B cell (primary cell): ENCODE data around the gene ZNF142. TPM values are rescaled to one million over a fixed set of nuclear protein-coding genes. Genes with fewer than 3 reads are reported as not detected.

Experiments used
- ATAC-seq: fragments of 200-7000 bp; cut with Tn5 transposase; one replicate; pipeline ENCODE4 v1.10.0; 2021; ENCODE audit warnings: low read depth, mild to moderate bottlenecking, moderate number of reproducible peaks, moderate library complexity
- CTCF ChIA-PET: fragments of 350-600 bp; sonication (Branson Sonifier 250); formaldehyde crosslinking; loops from one replicate; lab custom pipeline; 2021; ENCODE audit warnings: antibody characterized with exemption, inconsistent platforms; lab: Charles Lee
- POLR2A ChIA-PET: fragments of 350-600 bp; sonication (Branson Sonifier 250); formaldehyde crosslinking; loops from one replicate; lab custom pipeline; 2021; ENCODE audit warnings: antibody characterized with exemption; lab: Charles Lee
- DNase-seq: peaks from one replicate; pipeline ENCODE4 v3.0.0; 2013
- H2AFZ ChIP-seq: 2 replicates; pipeline ENCODE4 v1.6.1; 2012; ENCODE audit warnings: mild to moderate bottlenecking, low read depth, low read length; ENCODE audit not compliant: insufficient read depth, poor library complexity, severe bottlenecking
- H3K27ac ChIP-seq, 2 donors: 1 replicate in 1 of 2; 2 replicates in 1 of 2; pipeline ENCODE4 v1.5.1; 2012 to 2013; ENCODE audit warnings: low read length in 2 of 2, mild to moderate bottlenecking in 2 of 2, moderate library complexity in 1 of 2
- H3K27me3 ChIP-seq, 4 experiments: fragments of 200-600 bp in 1 of 4; sonication (generic) in 1 of 4; replicated peaks in 1 of 4; 1 replicate in 2 of 4; 2 replicates in 2 of 4; pipeline versions ENCODE4 v1.6.1 to v1.7.0; 2013 to 2016; ENCODE audit warnings: low read length in 3 of 4, mild to moderate bottlenecking in 2 of 4, mixed read lengths in 1 of 4, moderate library complexity in 1 of 4; ENCODE audit not compliant: insufficient read depth in 4 of 4, control insufficient read depth in 3 of 4; ENCODE audit errors: control extremely low read depth in 1 of 4
- H3K36me3 ChIP-seq, 2 experiments: replicated peaks in 1 of 2; 1 replicate in 1 of 2; 2 replicates in 1 of 2; pipeline versions ENCODE4 v1.6.1 to v1.7.1; 2013; ENCODE audit warnings: low read length in 1 of 2; ENCODE audit not compliant: insufficient read depth in 2 of 2, control insufficient read depth in 1 of 2; ENCODE audit errors: control extremely low read depth in 1 of 2, extremely low read depth in 1 of 2
- H3K4me1 ChIP-seq, 2 donors: fragments of 200-600 bp in 1 of 2; sonication (generic) in 1 of 2; 1 replicate in 1 of 2; 2 replicates in 1 of 2; pipeline versions ENCODE4 v1.5.1 to v1.6.1; 2013 to 2017; ENCODE audit warnings: low read length in 2 of 2; ENCODE audit not compliant: control insufficient read depth in 2 of 2, insufficient read depth in 2 of 2
- H3K4me2 ChIP-seq: replicated peaks from 2 replicates; pipeline ENCODE3; 2012; ENCODE audit warnings: mild to moderate bottlenecking, low read depth, low read length; ENCODE audit not compliant: poor library complexity, severe bottlenecking
- H3K4me3 ChIP-seq, 5 experiments: fragments of 200-600 bp in 1 of 5; sonication (generic) in 1 of 5; 1 replicate in 3 of 5; 2 replicates in 2 of 5; pipeline versions ENCODE4 v1.5.1 to v1.7.0; 2011 to 2016; ENCODE audit warnings: low read length in 4 of 5, mild to moderate bottlenecking in 4 of 5, low read depth in 2 of 5, control low read depth in 1 of 5, moderate library complexity in 1 of 5; ENCODE audit not compliant: insufficient read depth in 1 of 5; ENCODE audit errors: control extremely low read depth in 1 of 5, extremely low read depth in 1 of 5
- H3K79me2 ChIP-seq: fragments of 200-600 bp; sonication (generic); one replicate; pipeline ENCODE4 v1.6.0; 2016; ENCODE audit warnings: low read length; ENCODE audit not compliant: control insufficient read depth, insufficient read depth
- H3K9ac ChIP-seq: fragments of 200-600 bp; sonication (generic); 2 replicates; pipeline ENCODE4 v1.6.1; 2017; ENCODE audit warnings: mild to moderate bottlenecking, low read length, moderate library complexity
- H3K9me3 ChIP-seq, 3 donors: one replicate each; pipeline versions ENCODE4 v1.6.1 to v1.7.1; 2013; ENCODE audit warnings: low read length in 2 of 3; ENCODE audit not compliant: control insufficient read depth in 2 of 3, insufficient read depth in 1 of 3; ENCODE audit errors: control extremely low read depth in 1 of 3
- H4K20me1 ChIP-seq: 2 replicates; pipeline ENCODE4 v1.6.0; 2012; ENCODE audit warnings: mild to moderate bottlenecking, low read length; ENCODE audit not compliant: insufficient read depth, control insufficient read depth, poor library complexity, severe bottlenecking
- H3K27ac Mint-ChIP-seq: one replicate; pipeline ENCODE4 v1.8.0; 2021; ENCODE audit warnings: mixed read lengths
- H3K27me3 Mint-ChIP-seq: one replicate; pipeline ENCODE4 v1.8.0; 2021; ENCODE audit warnings: mixed read lengths
- H3K4me1 Mint-ChIP-seq: one replicate; pipeline ENCODE4 v1.8.0; 2021; ENCODE audit warnings: mixed read lengths
- H3K4me3 Mint-ChIP-seq: one replicate; pipeline ENCODE4 v1.8.0; 2021; ENCODE audit warnings: mixed read lengths
- H3K9me3 Mint-ChIP-seq: one replicate; pipeline ENCODE4 v1.8.0; 2022; ENCODE audit warnings: mixed read lengths; ENCODE audit not compliant: insufficient read depth
- CTCF ChIP-seq: fragments of 200-600 bp; IDR thresholded peaks from one replicate; pipeline ENCODE4 v1.8.0; 2022; ENCODE audit warnings: antibody characterized with exemption, mild to moderate bottlenecking
- EZH2 ChIP-seq: IDR thresholded peaks from 2 replicates; pipeline ENCODE4 v1.6.1; 2012; ENCODE audit warnings: borderline replicate concordance, low read depth, mild to moderate bottlenecking, moderate library complexity, low read length; ENCODE audit not compliant: insufficient read depth, poor library complexity, severe bottlenecking
- WGBS: methylation state at CpG from one replicate; pipeline ENCODE4 v1.1.5; 2013; ENCODE audit warnings: missing lambda C conversion rate; ENCODE audit not compliant: insufficient coverage; 5-methylcytosine and 5-hydroxymethylcytosine counted together
- intact Hi-C: fragments of 100-400 bp; cut with micrococcal nuclease; formaldehyde crosslinking; loops from one replicate; pipeline ENCODE4 v1.10.0; 2022
- polyA plus RNA-seq: library from polyadenylated mRNA; depleted of rRNA; stranded (reverse); fragments of >200 nt; gene quantifications from 2 replicates; pipeline ENCODE4 v1.2.3, GENCODE V29; 2012
- total RNA-seq, 2 donors: library from RNA; stranded (reverse); fragments of 120-200 nt in 1 of 2; gene quantifications; 1 replicate in 1 of 2; 2 replicates in 1 of 2; pipeline versions ENCODE4 v1.2.3 to v1.2.4, GENCODE V29; 2013 to 2022

The ZNF142 gene
- total and polyA plus RNA-seq, 2 donors (not counting 1 experiment from before 2014, with no cell fraction given): 26.7 to 51.1 TPM

GRCh38 chr2:218663901-218664300 is 4.5 kb upstream of the ZNF142 start:
- 98% methylated on average over 15 of the region's 15 CpGs for whole genome bisulfite sequencing
- Histone ChIP-seq H2AFZ (no peak overlapping the region), H3K36me3 (peaks cover 3 to 65% of the 10 kb centered on the region in 2 experiments), H4K20me1 (no peaks in the 10 kb centered on the region), H3K27ac (no peak overlapping the region), H3K9me3 (no peaks in the 10 kb centered on the region), H3K4me1 (peaks cover 6 to 8% of the 10 kb centered on the region in 2 donors), H3K79me2 (peaks cover 14% of the 10 kb centered on the region), H3K27me3 (no peaks in the 10 kb centered on the region), H3K4me3 (no peak overlapping the region), H3K9ac (no peak overlapping the region), H3K4me2 (no peak overlapping the region)
- ChIA-PET POLR2A (no interaction called here), CTCF (interaction anchor here (1.0 kb wide), 1 partner anchor 10 kb away, joined by 3 read pairs; no protein-coding TSS in a partner anchor)
- H3K4me1 Mint-ChIP-seq: peaks cover 14% of the 10 kb centered on the region
- H3K27ac Mint-ChIP-seq: no peak overlapping the region
- no peak overlapping the region for H3K4me3 Mint-ChIP-seq
- no peaks in the 10 kb centered on the region for H3K9me3 Mint-ChIP-seq
- DNase-seq (no peak), ATAC-seq (no peak)
- no peak for TF ChIP-seq CTCF
- no peak for TF ChIP-seq EZH2
- no peaks in the 10 kb centered on the region for H3K27me3 Mint-ChIP-seq
- intact Hi-C loops: no loop called here

- TF ChIP-seq EZH2 (no peak), CTCF (no peak)
- H3K27ac Mint-ChIP-seq: no peak overlapping the region
- DNase-seq (no peak), ATAC-seq (no peak)
- H3K9me3 ChIP-seq: no peaks in the 10 kb centered on the region
- H3K4me1 ChIP-seq: peaks cover 12 to 16% of the 10 kb centered on the region in 2 donors
- H4K20me1 ChIP-seq: no peaks in the 10 kb centered on the region
- no peak overlapping the region for H3K4me3 Mint-ChIP-seq
- peaks cover 22% of the 10 kb centered on the region for H3K4me1 Mint-ChIP-seq
- no peak overlapping the region for H3K4me2 ChIP-seq
- H3K9me3 Mint-ChIP-seq: no peaks in the 10 kb centered on the region
- no peak overlapping the region for H3K9ac ChIP-seq
- H3K27me3 ChIP-seq: no peaks in the 10 kb centered on the region
- peaks cover 3 to 57% of the 10 kb centered on the region in 2 experiments for H3K36me3 ChIP-seq
- no peaks in the 10 kb centered on the region for H3K27me3 Mint-ChIP-seq
- H3K79me2 ChIP-seq: peaks cover 22% of the 10 kb centered on the region
- POLR2A ChIA-PET: no interaction called here
- 98% methylated on average over 8 of the region's 10 CpGs for WGBS
- H3K4me3 ChIP-seq: no peak overlapping the region
- intact Hi-C loops: no loop called here
- H3K27ac ChIP-seq: no peak overlapping the region
- no peak overlapping the region for H2AFZ ChIP-seq
- CTCF ChIA-PET: no interaction called here
Measured at GRCh38 chr2:218662827-218663226, 3.4 kb upstream of the ZNF142 start.
